Chondrocyte (in vitro differentiated cells): ENCODE data around the gene PNPLA5. TPM values are rescaled to one million over a fixed set of nuclear protein-coding genes. Genes with fewer than 3 reads are reported as not detected.

Experiments used
- DNase-seq: peaks from one replicate; pipeline ENCODE4 v3.0.0; 2021; ENCODE audit warnings: mixed read lengths, low spot score
- H3K27ac Mint-ChIP-seq: one replicate; pipeline ENCODE4 v1.8.0; 2021; ENCODE audit warnings: mild to moderate bottlenecking, moderate library complexity, mixed read lengths; ENCODE audit not compliant: unreplicated experiment
- H3K27me3 Mint-ChIP-seq: 2 replicates; pipeline ENCODE4 v1.8.0; 2021; ENCODE audit warnings: low read depth, mixed read lengths
- H3K36me3 Mint-ChIP-seq: 2 replicates; pipeline ENCODE4 v1.8.0; 2021; ENCODE audit warnings: low read depth, mixed read lengths
- H3K4me1 Mint-ChIP-seq: 2 replicates; pipeline ENCODE4 v1.8.0; 2021; ENCODE audit warnings: low read depth, mild to moderate bottlenecking, mixed read lengths
- H3K4me3 Mint-ChIP-seq: one replicate; pipeline ENCODE4 v1.8.0; 2021; ENCODE audit warnings: mild to moderate bottlenecking, moderate library complexity, mixed read lengths; ENCODE audit not compliant: unreplicated experiment
- H3K9me3 Mint-ChIP-seq: 2 replicates; pipeline ENCODE4 v1.8.0; 2021; ENCODE audit warnings: low read depth, mixed read lengths
- total RNA-seq: library from RNA; stranded (reverse); gene quantifications from 3 replicates; pipeline ENCODE4 v1.2.1, GENCODE V29; 2021
- TF ChIP-seq, protein P1 (sequence below): fragments of 200-600 bp; sonication (generic); IDR thresholded peaks from 2 replicates; pipeline ENCODE4 v1.5.0; 2021; ENCODE audit warnings: antibody characterized with exemption, mild to moderate bottlenecking, moderate library complexity

The PNPLA5 gene
- total RNA-seq, 1 donor from 2014 or later, result not detected

DNA sequence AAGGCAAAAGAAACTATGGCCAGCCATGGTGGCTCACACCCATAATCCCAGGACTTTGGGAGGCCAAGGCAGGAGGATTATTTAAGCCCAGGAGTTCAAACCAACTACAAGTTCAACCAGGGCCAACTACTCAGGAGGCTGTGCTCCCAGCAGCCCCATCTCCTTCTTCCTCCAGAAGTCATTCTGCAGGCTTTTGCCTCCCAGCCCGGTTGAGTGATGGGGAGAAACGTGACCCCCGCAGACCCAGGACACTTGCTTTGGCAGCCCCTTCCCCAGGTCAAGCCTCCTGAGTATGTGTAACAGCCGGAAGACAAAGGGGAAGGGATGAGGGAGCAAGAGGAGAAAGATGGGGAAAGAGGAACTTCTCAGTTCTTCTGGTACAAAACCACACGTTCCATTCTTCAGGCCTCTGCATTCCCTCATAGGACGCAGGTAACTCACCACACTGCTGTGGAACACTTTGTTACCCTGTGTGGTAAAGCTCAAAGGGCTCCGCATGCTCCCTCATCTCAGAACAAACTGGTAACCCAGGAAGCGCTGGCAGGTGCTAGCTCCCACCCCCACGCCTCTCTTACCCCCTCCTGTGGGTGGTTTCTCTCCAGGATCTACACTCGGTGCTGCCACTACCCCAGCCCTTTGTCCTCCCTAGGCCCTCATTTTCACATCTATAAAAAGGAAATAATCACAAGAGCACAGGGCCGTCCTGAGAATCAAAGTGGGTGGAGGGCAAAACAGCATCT is 33.5 kb downstream of the PNPLA5 start:
- Mint-ChIP-seq H3K27me3 (peaks cover 17% of the 10 kb centered on the region), H3K27ac (no peak overlapping the region), H3K4me3 (no peak overlapping the region), H3K36me3 (no peaks in the 10 kb centered on the region), H3K4me1 (peaks cover 10% of the 10 kb centered on the region), H3K9me3 (peaks cover 12% of the 10 kb centered on the region)
- TF ChIP-seq, protein P1, sequence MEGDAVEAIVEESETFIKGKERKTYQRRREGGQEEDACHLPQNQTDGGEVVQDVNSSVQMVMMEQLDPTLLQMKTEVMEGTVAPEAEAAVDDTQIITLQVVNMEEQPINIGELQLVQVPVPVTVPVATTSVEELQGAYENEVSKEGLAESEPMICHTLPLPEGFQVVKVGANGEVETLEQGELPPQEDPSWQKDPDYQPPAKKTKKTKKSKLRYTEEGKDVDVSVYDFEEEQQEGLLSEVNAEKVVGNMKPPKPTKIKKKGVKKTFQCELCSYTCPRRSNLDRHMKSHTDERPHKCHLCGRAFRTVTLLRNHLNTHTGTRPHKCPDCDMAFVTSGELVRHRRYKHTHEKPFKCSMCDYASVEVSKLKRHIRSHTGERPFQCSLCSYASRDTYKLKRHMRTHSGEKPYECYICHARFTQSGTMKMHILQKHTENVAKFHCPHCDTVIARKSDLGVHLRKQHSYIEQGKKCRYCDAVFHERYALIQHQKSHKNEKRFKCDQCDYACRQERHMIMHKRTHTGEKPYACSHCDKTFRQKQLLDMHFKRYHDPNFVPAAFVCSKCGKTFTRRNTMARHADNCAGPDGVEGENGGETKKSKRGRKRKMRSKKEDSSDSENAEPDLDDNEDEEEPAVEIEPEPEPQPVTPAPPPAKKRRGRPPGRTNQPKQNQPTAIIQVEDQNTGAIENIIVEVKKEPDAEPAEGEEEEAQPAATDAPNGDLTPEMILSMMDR, result no peak
- DNase-seq, result peak; percentile 42

DNA sequence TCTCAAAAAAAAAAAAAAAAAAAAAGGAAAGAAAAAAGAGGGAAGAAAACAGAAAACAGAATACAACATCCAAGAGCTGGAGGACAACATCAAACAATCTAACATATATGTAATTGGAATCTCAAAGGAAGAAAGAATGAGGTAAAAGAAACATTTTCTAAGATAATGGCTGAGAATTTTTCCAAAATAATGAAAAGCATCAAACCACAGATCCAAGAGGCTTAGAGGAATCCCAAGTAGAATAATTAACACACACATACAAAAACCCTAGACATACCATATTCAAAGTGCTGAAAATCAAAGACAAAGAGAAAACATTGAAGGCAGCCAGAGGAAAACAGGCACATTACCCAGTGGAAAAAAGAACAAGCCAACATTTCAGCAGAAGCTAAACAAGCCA is 34.4 kb downstream of the PNPLA5 start:
- no peak for DNase-seq
- Mint-ChIP-seq H3K27ac (no peak overlapping the region), H3K4me1 (peaks cover 5% of the 10 kb centered on the region), H3K9me3 (peaks cover 12% of the 10 kb centered on the region), H3K4me3 (no peak overlapping the region), H3K27me3 (peaks cover 14% of the 10 kb centered on the region), H3K36me3 (no peaks in the 10 kb centered on the region)
- TF ChIP-seq, protein P1, result no peak

DNA sequence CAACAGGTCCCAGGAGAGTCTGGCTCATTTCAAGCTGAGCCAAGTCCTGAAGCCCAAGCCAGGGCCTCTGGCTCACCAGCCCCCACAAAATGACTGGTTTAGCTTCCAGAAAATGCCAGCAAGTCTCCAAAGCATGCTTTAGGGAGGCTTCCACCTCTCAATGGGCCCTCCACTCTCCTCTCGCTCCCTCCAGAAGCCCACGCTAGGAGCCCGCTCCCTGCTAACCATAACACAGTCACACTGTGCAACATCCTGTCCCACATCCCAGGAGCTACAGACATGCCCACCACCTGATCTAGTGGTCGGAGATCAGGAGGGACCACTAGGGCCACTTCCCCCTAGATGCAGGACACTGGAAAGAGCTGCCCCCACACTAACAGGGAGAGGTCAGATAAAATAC is 36.4 kb downstream of the PNPLA5 start:
- Mint-ChIP-seq H3K4me1 (no peaks in the 10 kb centered on the region), H3K27ac (no peak overlapping the region), H3K9me3 (peaks cover 12% of the 10 kb centered on the region), H3K4me3 (no peak overlapping the region), H3K27me3 (peaks cover 19% of the 10 kb centered on the region), H3K36me3 (no peaks in the 10 kb centered on the region)
- TF ChIP-seq, protein P1, result no peak
- peak; percentile 59 for DNase-seq

DNA sequence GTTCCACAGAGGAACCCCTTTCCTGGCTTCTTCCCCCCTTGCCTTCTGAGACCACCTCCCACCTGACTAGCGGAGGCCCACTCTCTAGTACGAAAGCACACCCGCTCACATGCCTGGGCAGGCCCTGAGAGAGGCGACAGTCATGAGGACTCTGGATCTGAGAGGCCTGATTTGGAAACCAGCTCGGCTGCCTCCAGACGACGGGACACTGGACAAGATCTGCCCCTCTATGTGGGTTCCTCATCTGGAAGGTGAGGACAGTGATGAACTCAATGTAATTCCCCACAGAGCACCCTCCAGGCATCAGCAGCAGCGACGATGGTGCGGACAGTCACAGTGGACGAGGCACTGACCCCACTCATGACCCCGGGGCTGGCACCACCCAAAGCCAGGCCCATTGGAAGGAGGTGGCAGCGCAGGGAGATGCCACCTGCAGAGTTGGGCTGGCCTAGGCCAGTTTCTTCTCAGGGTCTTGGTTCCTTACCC is 37.0 kb downstream of the PNPLA5 start:
- Mint-ChIP-seq H3K4me1 (no peaks in the 10 kb centered on the region), H3K27me3 (peaks cover 25% of the 10 kb centered on the region)

DNA sequence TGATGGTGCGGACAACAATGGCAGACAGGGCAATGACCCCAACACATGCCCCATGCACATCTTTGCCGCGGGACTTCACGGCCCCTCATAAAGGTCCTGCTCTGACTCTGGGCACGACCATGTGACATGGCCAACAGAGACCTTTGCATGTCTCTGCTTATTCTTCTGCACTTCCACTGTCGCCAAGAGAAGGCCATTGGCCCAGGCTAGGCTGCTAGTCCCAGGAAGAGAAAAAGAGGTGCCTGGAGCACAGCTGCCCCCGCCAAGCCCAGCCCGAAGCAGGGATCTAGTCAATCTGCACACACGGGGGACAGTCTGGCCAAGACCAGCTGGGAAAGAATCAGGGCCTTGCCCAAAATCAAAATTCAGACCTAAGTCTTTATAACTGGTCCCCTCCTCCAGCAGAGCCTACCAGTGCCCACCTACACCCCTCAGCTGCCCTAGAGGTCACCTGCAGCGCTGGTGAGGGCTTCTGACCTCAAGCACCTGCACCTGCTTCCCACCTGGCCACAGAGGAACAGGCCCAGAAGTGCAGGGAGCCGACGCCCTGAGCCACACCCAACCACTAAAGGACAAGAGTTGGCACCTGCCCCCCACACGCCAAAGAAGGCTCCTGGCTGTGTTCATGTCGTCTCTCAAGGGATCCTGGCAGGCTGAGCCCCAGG is 37.6 kb downstream of the PNPLA5 start:
- Mint-ChIP-seq H3K4me1 (no peaks in the 10 kb centered on the region), H3K27me3 (peaks cover 27% of the 10 kb centered on the region), H3K27ac (no peak overlapping the region), H3K36me3 (peaks cover 1% of the 10 kb centered on the region), H3K4me3 (no peak overlapping the region), H3K9me3 (peaks cover 12% of the 10 kb centered on the region)
- DNase-seq, result peak; percentile 49
- TF ChIP-seq, protein P1, result no peak

More for the DNA sequence above, 37.0 kb downstream of the PNPLA5 start:
- TF ChIP-seq, protein P1, result no peak
- peaks cover 12% of the 10 kb centered on the region for H3K9me3 Mint-ChIP-seq
- DNase-seq, result peak; percentile 54
- no peak overlapping the region for H3K27ac Mint-ChIP-seq
- no peak overlapping the region for H3K4me3 Mint-ChIP-seq
- no peaks in the 10 kb centered on the region for H3K36me3 Mint-ChIP-seq
